ENCODE results near the gene ABCA8.

ABCA8 gene

GRCh38 chr17:68937890-68938514 is 17.2 kb downstream of the ABCA8 start:
- H3K4me2 ChIP-seq (ENCODE audit: low read depth, low read length) = no peak overlapping the region

GRCh38 chr17:68927516-68927915 is 27.7 kb downstream of the ABCA8 start:
- Histone ChIP-seq H3K4me3 (ENCODE audit: low read length) (no peak overlapping the region), H3K4me1 (ENCODE audit: low read length) (no peaks in the 10 kb centered on the region), H2AFZ (ENCODE audit: low read length) (no peak overlapping the region), H3K9ac (ENCODE audit: low read length) (no peak overlapping the region), H3K9me2 (replicated peaks; ENCODE audit: insufficient read depth, low read length) (no peaks in the 10 kb centered on the region), H3K79me2 (ENCODE audit: low read length) (no peaks in the 10 kb centered on the region), H3K9me3 (replicated peaks; ENCODE audit: insufficient read depth, low read length) (no peaks in the 10 kb centered on the region), H3K36me3 (replicated peaks; ENCODE audit: insufficient read depth, low read length) (no peaks in the 10 kb centered on the region), H3F3A (ENCODE audit: insufficient read depth, low read length) (no peaks in the 10 kb centered on the region), H3K27me3 (replicated peaks; ENCODE audit: insufficient read depth, low read length) (no peaks in the 10 kb centered on the region), H3K4me2 (ENCODE audit: low read depth, low read length) (no peak overlapping the region), H4K20me1 (ENCODE audit: insufficient read depth, low read length) (no peaks in the 10 kb centered on the region), H3K27ac (ENCODE audit: low read length) (no peak overlapping the region)
- no peak for TF ChIP-seq EZH2phosphoT487 (IDR thresholded peaks at IDR 0.05; ENCODE audit: low read length)
- DNase-seq = no peak

More at GRCh38 chr17:68937890-68938514, 17.2 kb downstream of the ABCA8 start:
- H3K4me3 ChIP-seq (ENCODE audit: low read length) = no peak overlapping the region
- H3K27me3 ChIP-seq (replicated peaks; ENCODE audit: insufficient read depth, low read length) = no peaks in the 10 kb centered on the region
- TF ChIP-seq EZH2 (optimal IDR thresholded peaks at IDR 0.05; ENCODE audit: low read depth, low read length) (no peak), CTCF (IDR thresholded peaks at IDR 0.05; ENCODE audit: low read length) (no peak), EZH2phosphoT487 (IDR thresholded peaks at IDR 0.05; ENCODE audit: low read length) (no peak)
- H3F3A ChIP-seq (ENCODE audit: insufficient read depth, low read length) = no peaks in the 10 kb centered on the region
- H2AFZ ChIP-seq (ENCODE audit: low read length) = no peak overlapping the region
- no peak overlapping the region for H3K27ac ChIP-seq (ENCODE audit: low read length)
- H3K36me3 ChIP-seq (replicated peaks; ENCODE audit: insufficient read depth, low read length) = no peaks in the 10 kb centered on the region
- no peaks in the 10 kb centered on the region for H3K9me2 ChIP-seq (replicated peaks; ENCODE audit: insufficient read depth, low read length)
- H3K9ac ChIP-seq (ENCODE audit: low read length) = no peak overlapping the region
- no peaks in the 10 kb centered on the region for H3K4me1 ChIP-seq (ENCODE audit: low read length)
- H4K20me1 ChIP-seq (ENCODE audit: insufficient read depth, low read length) = no peaks in the 10 kb centered on the region
- no peaks in the 10 kb centered on the region for H3K79me2 ChIP-seq (ENCODE audit: low read length)
- DNase-seq = no peak
- H3K9me3 ChIP-seq (replicated peaks; ENCODE audit: insufficient read depth, low read length) = no peaks in the 10 kb centered on the region

- Histone ChIP-seq H3K4me3 (ENCODE audit: low read length) (no peak overlapping the region), H4K20me1 (ENCODE audit: insufficient read depth, low read length) (no peaks in the 10 kb centered on the region), H3K79me2 (ENCODE audit: low read length) (no peaks in the 10 kb centered on the region), H3K27me3 (replicated peaks; ENCODE audit: insufficient read depth, low read length) (no peaks in the 10 kb centered on the region), H3K9ac (ENCODE audit: low read length) (no peak overlapping the region), H3F3A (ENCODE audit: insufficient read depth, low read length) (no peaks in the 10 kb centered on the region), H3K4me1 (ENCODE audit: low read length) (no peaks in the 10 kb centered on the region), H3K4me2 (ENCODE audit: low read depth, low read length) (no peak overlapping the region), H2AFZ (ENCODE audit: low read length) (no peak overlapping the region), H3K9me3 (replicated peaks; ENCODE audit: insufficient read depth, low read length) (no peaks in the 10 kb centered on the region), H3K27ac (ENCODE audit: low read length) (no peak overlapping the region), H3K9me2 (replicated peaks; ENCODE audit: insufficient read depth, low read length) (no peaks in the 10 kb centered on the region), H3K36me3 (replicated peaks; ENCODE audit: insufficient read depth, low read length) (no peaks in the 10 kb centered on the region)
- DNase-seq = no peak
- TF ChIP-seq EZH2 (optimal IDR thresholded peaks at IDR 0.05; ENCODE audit: low read depth, low read length) (no peak), CTCF (IDR thresholded peaks at IDR 0.05; ENCODE audit: low read length) (no peak), EZH2phosphoT487 (IDR thresholded peaks at IDR 0.05; ENCODE audit: low read length) (no peak)
Measured at GRCh38 chr17:68924793-68925720, 30.1 kb downstream of the ABCA8 start.
